Endothelial cell of umbilical vein (primary cell): ENCODE measurements around the gene PRKAG2. TPM values are rescaled to one million over a fixed set of nuclear protein-coding genes. Genes with fewer than 3 reads are reported as not detected.

ENCODE experiments used
- BruUV-seq: library from RNA; stranded (reverse); fragments of 400-500 nt; replicated peaks from 2 replicates; lab custom pipeline; 2021; lab: Mats Ljungman, UMichigan
- CTCF ChIA-PET: fragments of 300-600, 350-600 bp; sonication (Branson Sonifier 250); formaldehyde crosslinking; loops from one replicate; lab custom pipeline; 2021; ENCODE audit warnings: antibody characterized with exemption, inconsistent platforms; lab: Charles Lee
- POLR2A ChIA-PET: fragments of 300-600, 350-600 bp; sonication (Branson Sonifier 250); formaldehyde crosslinking; loops from one replicate; lab custom pipeline; 2021; ENCODE audit warnings: antibody characterized with exemption, inconsistent platforms; lab: Charles Lee
- DNase-seq: peaks from one replicate; pipeline ENCODE4 v3.0.0-alpha.2; 2011; ENCODE audit warnings: low read depth, low spot score
- FAIRE-seq: peaks from 2 replicates; lab custom pipeline; 2011; peaks lifted over from hg19 to GRCh38; lab: Jason Lieb, UNC
- H2AFZ ChIP-seq: 2 replicates; pipeline ENCODE4 v1.6.0; 2012; ENCODE audit warnings: low read depth, low read length, control low read depth, inconsistent platforms
- H3K27ac ChIP-seq: 2 replicates; pipeline ENCODE4 v1.5.1; 2011; ENCODE audit warnings: low read depth, mild to moderate bottlenecking, control low read depth, low read length, moderate library complexity; ENCODE audit not compliant: insufficient read depth
- H3K27me3 ChIP-seq, 2 experiments: 2 replicates each; pipeline versions ENCODE4 v1.6.0 to v1.6.1; 2011; ENCODE audit warnings: low read length in 2 of 2, mixed read lengths in 1 of 2; ENCODE audit not compliant: control insufficient read depth in 2 of 2, insufficient read depth in 2 of 2
- H3K36me3 ChIP-seq, 2 experiments: 2 replicates in 1 of 2; 3 replicates in 1 of 2; pipeline ENCODE4 v1.5.1; 2011; ENCODE audit warnings: low read length in 2 of 2, mild to moderate bottlenecking in 1 of 2, moderate library complexity in 1 of 2; ENCODE audit not compliant: control insufficient read depth in 2 of 2, insufficient read depth in 2 of 2; ENCODE audit errors: extremely low read depth in 1 of 2
- H3K4me1 ChIP-seq: 3 replicates; pipeline ENCODE4 v1.5.1; 2011; ENCODE audit warnings: mild to moderate bottlenecking, low read length; ENCODE audit not compliant: control insufficient read depth, insufficient read depth; ENCODE audit errors: extremely low read depth
- H3K4me2 ChIP-seq: 2 replicates; pipeline ENCODE4 v1.6.1; 2011; ENCODE audit warnings: low read length, control low read depth, mixed read lengths; ENCODE audit not compliant: insufficient read depth
- H3K4me3 ChIP-seq, 3 experiments: fragments of 200-600 bp in 1 of 3; sonication (generic), shearing (Covaris generic) in 1 of 3; replicated peaks in 1 of 3; 2 replicates each; pipeline ENCODE4 v1.5.1; 2011 to 2016; ENCODE audit warnings: control low read depth in 3 of 3, low read length in 3 of 3, mild to moderate bottlenecking in 2 of 3, inconsistent platforms in 1 of 3, low read depth in 1 of 3, moderate library complexity in 1 of 3; ENCODE audit not compliant: insufficient read depth in 1 of 3
- H3K79me2 ChIP-seq: 2 replicates; pipeline ENCODE4 v1.6.0; 2012; ENCODE audit warnings: low read length, inconsistent platforms; ENCODE audit not compliant: control insufficient read depth, insufficient read depth
- H3K9ac ChIP-seq: replicated peaks from 2 replicates; pipeline ENCODE3; 2011; ENCODE audit warnings: low read length, control low read depth; ENCODE audit not compliant: insufficient read depth; ENCODE audit errors: extremely low read depth
- H3K9me1 ChIP-seq: replicated peaks from 3 replicates; pipeline ENCODE4 v1.6.0; 2011; ENCODE audit warnings: mild to moderate bottlenecking, low read length; ENCODE audit not compliant: control insufficient read depth, insufficient read depth; ENCODE audit errors: extremely low read depth
- H3K9me3 ChIP-seq: replicated peaks from 2 replicates; pipeline ENCODE4 v1.5.1; 2012; ENCODE audit warnings: low read length, inconsistent platforms; ENCODE audit not compliant: control insufficient read depth, insufficient read depth
- H4K20me1 ChIP-seq: replicated peaks from 2 replicates; pipeline ENCODE3; 2011; ENCODE audit warnings: mild to moderate bottlenecking, low read length; ENCODE audit not compliant: control insufficient read depth, insufficient read depth; ENCODE audit errors: extremely low read depth
- CTCF ChIP-seq, 2 donors: IDR thresholded peaks; 1 replicate in 1 of 2; 2 replicates in 1 of 2; pipeline ENCODE4 v1.5.1; 2011; ENCODE audit warnings: low read length in 2 of 2, mild to moderate bottlenecking in 2 of 2, moderate library complexity in 2 of 2, control low read depth in 1 of 2, inconsistent platforms in 1 of 2, low read depth in 1 of 2; ENCODE audit not compliant: insufficient read depth in 1 of 2; ENCODE audit errors: extremely low read depth in 1 of 2
- EZH2 ChIP-seq: IDR thresholded peaks from 2 replicates; pipeline ENCODE4 v1.6.1; 2012; ENCODE audit warnings: borderline replicate concordance, low read depth, mild to moderate bottlenecking, moderate library complexity, low read length, inconsistent platforms; ENCODE audit not compliant: severe bottlenecking
- JUN ChIP-seq: IDR thresholded peaks from 2 replicates; pipeline ENCODE4 v1.6.1; 2011; ENCODE audit warnings: borderline replicate concordance, low read depth; ENCODE audit not compliant: insufficient read length, insufficient read depth
- POLR2A ChIP-seq: IDR thresholded peaks from 2 replicates; pipeline ENCODE4 v1.6.1; 2012; ENCODE audit warnings: low read depth, mild to moderate bottlenecking, control low read depth, low read length
- POLR2AphosphoS5 ChIP-seq: IDR thresholded peaks from 2 replicates; pipeline ENCODE4 v1.6.1; 2012; ENCODE audit warnings: low read depth, mild to moderate bottlenecking, control low read depth, low read length, moderate library complexity; ENCODE audit not compliant: insufficient read depth
- dilution Hi-C: fragments of 300-500 bp; cut with MboI; formaldehyde crosslinking; loops from one replicate; pipeline ENCODE4 v1.15.0; 2019; ENCODE audit warnings: low sequenced_read_pairs; ENCODE audit not compliant: extremely low pct_ligation_motif_present
- intact Hi-C: fragments of 100-400 bp; cut with micrococcal nuclease; formaldehyde crosslinking; loops from one replicate; pipeline ENCODE4 v1.10.0; 2022
- polyA plus RNA-seq, 4 experiments: library from polyadenylated mRNA; depleted of rRNA in 3 of 4; stranded (reverse) in 3 of 4; unstranded in 1 of 4; fragments of >200 nt; gene quantifications; 2 replicates each; pipeline versions ENCODE4 v1.2.1 to v1.2.3, GENCODE V29; 2011 to 2012; ENCODE audit warnings: missing spikeins in 1 of 4
- total RNA-seq: library from RNA; stranded (reverse); gene quantifications from 2 replicates; pipeline ENCODE4 v1.2.3, GENCODE V29; 2021
- TF ChIP-seq, protein P1 (sequence below): IDR thresholded peaks from 2 replicates; pipeline ENCODE4 v1.6.1; 2011; ENCODE audit not compliant: insufficient read depth, insufficient read length

Gene PRKAG2
- total and polyA plus RNA-seq, 2 donors (not counting 3 experiments of a cell fraction or from before 2014, with no cell fraction given): 19.3 to 51.5 TPM

GRCh38 chr7:151736403-151736909 is 140.5 kb downstream of the PRKAG2 start:
- peaks cover 15% of the 10 kb centered on the region for H3K4me1 ChIP-seq
- H3K27ac ChIP-seq: peak overlapping the region; percentile 75
- no peaks in the 10 kb centered on the region for H3K27me3 ChIP-seq
- FAIRE-seq (peak; percentile 98), DNase-seq (peak; percentile 92)
- dilution Hi-C loops (no loop called here), intact Hi-C loops (loop anchor here (1.0 to 2.0 kb wide), 4 partner anchors 9 to 564 kb away; no protein-coding TSS in a partner anchor)
- no peaks in the 10 kb centered on the region for H3K79me2 ChIP-seq
- H2AFZ ChIP-seq: peak overlapping the region; percentile 85
- H3K36me3 ChIP-seq: no peaks in the 10 kb centered on the region
- peak overlapping the region; percentile 84 for H3K4me2 ChIP-seq
- H3K9ac ChIP-seq: peak overlapping the region; percentile 64
- BruUV-seq: no TSS peak
- TF ChIP-seq POLR2AphosphoS5: no peak
- peak; percentile 67 for TF ChIP-seq POLR2A
- peak in 1 of 2 donors; percentile 23 for TF ChIP-seq CTCF (IDR thresholded peaks at IDR 0.05; ENCODE audit: extremely low read depth in 1 of 2, insufficient read depth in 1 of 2, low read depth in 1 of 2, low read length in 2 of 2)
- TF ChIP-seq JUN: peak; percentile 35
- TF ChIP-seq, protein P1, sequence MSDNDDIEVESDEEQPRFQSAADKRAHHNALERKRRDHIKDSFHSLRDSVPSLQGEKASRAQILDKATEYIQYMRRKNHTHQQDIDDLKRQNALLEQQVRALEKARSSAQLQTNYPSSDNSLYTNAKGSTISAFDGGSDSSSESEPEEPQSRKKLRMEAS: no peak
- no peak for TF ChIP-seq EZH2
- peak overlapping the region in 2 of 3 experiments; percentile 32 to 35 for H3K4me3 ChIP-seq
- ChIA-PET CTCF (interaction anchor here (0.6 to 3.5 kb wide), 18 partner anchors 8 to 276 kb away, joined by 3 to 23 read pairs (median 4); no protein-coding TSS in a partner anchor), POLR2A (interaction anchor here (0.6 to 1.0 kb wide), 3 partner anchors 46 to 232 kb away, joined by 3 read pairs; no protein-coding TSS in a partner anchor)
- no peaks in the 10 kb centered on the region for H3K9me3 ChIP-seq
- H4K20me1 ChIP-seq: no peaks in the 10 kb centered on the region
- H3K9me1 ChIP-seq: no peaks in the 10 kb centered on the region
